HCT116 (cell line): ENCODE data around the gene CFAP61. TPM values are rescaled to one million over a fixed set of nuclear protein-coding genes. Genes with fewer than 3 reads are reported as not detected.

Experiments
- ATAC-seq: fragments of 200-7000 bp; cut with Tn5 transposase; 2 replicates; pipeline ENCODE4 v1.9.1; 2020; ENCODE audit warnings: mild to moderate bottlenecking, moderate library complexity
- BruUV-seq: library from RNA; stranded (reverse); fragments of 400-500 nt; replicated peaks from 2 replicates; lab custom pipeline; 2021; lab: Mats Ljungman, UMichigan
- CTCF ChIA-PET: fragments of 300-600 bp; sonication (Branson Sonifier 250); formaldehyde crosslinking; loops from one replicate; lab custom pipeline; 2021; ENCODE audit warnings: antibody characterized with exemption; lab: Charles Lee
- POLR2A ChIA-PET: fragments of 300-600, 350-600 bp; sonication (Branson Sonifier 250); formaldehyde crosslinking; loops from one replicate; lab custom pipeline; 2021; ENCODE audit warnings: antibody characterized with exemption; lab: Charles Lee
- RAD21 ChIA-PET, 2 experiments: fragments of 300-600 bp; sonication (Branson Sonifier 250); formaldehyde crosslinking; loops; one replicate each; lab custom pipeline; 2023; ENCODE audit warnings: low total read pairs in 2 of 2; ENCODE audit not compliant: uncharacterized antibody in 2 of 2, unreplicated experiment in 2 of 2, low non-redundant PET in 1 of 2; lab: Charles Lee
- DNase-seq: peaks from one replicate; pipeline ENCODE4 v3.0.0-alpha.2; 2010; ENCODE audit warnings: low read depth, low spot score
- H2AFZ ChIP-seq: fragments of 200-600 bp; shearing (Covaris generic), sonication (generic); 2 replicates; pipeline ENCODE4 v1.6.1; 2017; ENCODE audit warnings: low read depth, mixed run types, mixed read lengths, antibody characterized with exemption, low read length; ENCODE audit not compliant: poor library complexity, severe bottlenecking
- H3K27ac ChIP-seq: 2 replicates; pipeline ENCODE4 v1.5.1; 2012; ENCODE audit warnings: low read depth, low read length
- H3K27me3 ChIP-seq: fragments of 200-600 bp; sonication (generic); 2 replicates; pipeline ENCODE4 v1.6.1; 2016; ENCODE audit warnings: mixed run types, low read length, mixed read lengths; ENCODE audit not compliant: insufficient read depth
- H3K36me3 ChIP-seq, 2 experiments: fragments of 200-500 bp in 1 of 2; fragments of 200-600 bp in 1 of 2; sonication (Bioruptor generic) in 1 of 2; sonication (generic) in 1 of 2; 2 replicates each; pipeline versions ENCODE4 v1.5.1 to v1.6.1; 2014 to 2016; ENCODE audit warnings: low read length in 2 of 2, inconsistent platforms in 1 of 2, mixed read lengths in 1 of 2, mixed run types in 1 of 2; ENCODE audit not compliant: insufficient read depth in 2 of 2, control insufficient read depth in 1 of 2
- H3K4me1 ChIP-seq, 2 experiments: fragments of 200-600 bp in 1 of 2; sonication (generic) in 1 of 2; 2 replicates each; pipeline versions ENCODE4 v1.5.1 to v1.6.1; 2012 to 2017; ENCODE audit warnings: low read length in 2 of 2, inconsistent platforms in 1 of 2, mild to moderate bottlenecking in 1 of 2, mixed read lengths in 1 of 2, mixed run types in 1 of 2, moderate library complexity in 1 of 2; ENCODE audit not compliant: insufficient read depth in 2 of 2, control insufficient read depth in 1 of 2
- H3K4me2 ChIP-seq: fragments of 200-600 bp; sonication (generic); 2 replicates; pipeline ENCODE4 v1.6.1; 2017; ENCODE audit warnings: mixed run types, low read length, mixed read lengths
- H3K4me3 ChIP-seq, 2 experiments: fragments of 200-600 bp in 1 of 2; sonication (generic) in 1 of 2; replicated peaks in 1 of 2; 2 replicates each; pipeline ENCODE4 v1.5.1; 2011 to 2016; ENCODE audit warnings: low read length in 2 of 2, control low read depth in 1 of 2, low read depth in 1 of 2, mild to moderate bottlenecking in 1 of 2, mixed read lengths in 1 of 2, mixed run types in 1 of 2
- H3K79me2 ChIP-seq: fragments of 200-600 bp; sonication (generic); 2 replicates; pipeline ENCODE4 v1.6.1; 2017; ENCODE audit warnings: mild to moderate bottlenecking, mixed run types, low read length, moderate library complexity, mixed read lengths; ENCODE audit not compliant: insufficient read depth
- H3K9ac ChIP-seq: fragments of 200-600 bp; sonication (generic); 2 replicates; pipeline ENCODE4 v1.6.1; 2016; ENCODE audit warnings: low read length, mixed read lengths
- H3K9me2 ChIP-seq: fragments of 200-600 bp; sonication (generic), shearing (Covaris generic); 2 replicates; pipeline ENCODE4 v1.6.1; 2017; ENCODE audit warnings: mixed run types, mild to moderate bottlenecking, moderate library complexity; ENCODE audit not compliant: insufficient read depth
- H3K9me3 ChIP-seq, 2 experiments: fragments of 200-500 bp in 1 of 2; fragments of 200-600 bp in 1 of 2; sonication (Bioruptor generic) in 1 of 2; sonication (generic) in 1 of 2; 2 replicates each; pipeline ENCODE4 v1.6.1; 2014 to 2017; ENCODE audit warnings: low read length in 2 of 2, mixed read lengths in 2 of 2, inconsistent platforms in 1 of 2, low read depth in 1 of 2, mild to moderate bottlenecking in 1 of 2, mixed run types in 1 of 2, moderate library complexity in 1 of 2; ENCODE audit not compliant: control insufficient read depth in 1 of 2, insufficient read depth in 1 of 2
- H4K20me1 ChIP-seq: fragments of 200-600 bp; sonication (generic), shearing (Covaris generic); 2 replicates; pipeline ENCODE4 v1.6.1; 2017; ENCODE audit warnings: mixed run types, mild to moderate bottlenecking, moderate library complexity; ENCODE audit not compliant: insufficient read depth
- CBX3 ChIP-seq: IDR thresholded peaks from 2 replicates; pipeline ENCODE4 v1.6.1; 2012; ENCODE audit warnings: low read depth
- CEBPB ChIP-seq: IDR thresholded peaks from 2 replicates; pipeline ENCODE4 v1.6.1; 2012; ENCODE audit warnings: low read depth
- EGR1 ChIP-seq: IDR thresholded peaks from 2 replicates; pipeline ENCODE4 v1.6.1; 2012; ENCODE audit warnings: low read depth
- ELF1 ChIP-seq: IDR thresholded peaks from 2 replicates; pipeline ENCODE4 v1.6.1; 2012; ENCODE audit warnings: low read depth, borderline replicate concordance
- EZH2 ChIP-seq: fragments of 200-600 bp; sonication (generic); IDR thresholded peaks from 2 replicates; pipeline ENCODE4 v1.6.1; 2017; ENCODE audit warnings: antibody characterized with exemption, mixed run types
- FOSL1 ChIP-seq: IDR thresholded peaks from 2 replicates; pipeline ENCODE4 v1.6.1; 2012; ENCODE audit warnings: low read depth
- POLR2A ChIP-seq: IDR thresholded peaks from 2 replicates; pipeline ENCODE4 v1.7.0; 2011; ENCODE audit warnings: borderline replicate concordance; ENCODE audit not compliant: insufficient read depth, insufficient read length; ENCODE audit errors: extremely low read depth
- POLR2AphosphoS5 ChIP-seq: IDR thresholded peaks from 2 replicates; pipeline ENCODE4 v1.6.1; 2011; ENCODE audit warnings: mild to moderate bottlenecking, low read depth, low read length, moderate library complexity
- SIN3A ChIP-seq: IDR thresholded peaks from 2 replicates; pipeline ENCODE4 v1.6.1; 2012; ENCODE audit warnings: low read depth
- SP1 ChIP-seq: IDR thresholded peaks from 2 replicates; pipeline ENCODE4 v1.6.1; 2012; ENCODE audit warnings: low read depth
- SRF ChIP-seq: IDR thresholded peaks from 2 replicates; pipeline ENCODE4 v1.6.1; 2012; ENCODE audit warnings: low read depth
- TCF7L2 ChIP-seq: IDR thresholded peaks from 2 replicates; pipeline ENCODE4 v1.7.0; 2011; ENCODE audit warnings: borderline replicate concordance, inconsistent platforms; ENCODE audit not compliant: insufficient read depth, insufficient read length; ENCODE audit errors: extremely low read depth
- YY1 ChIP-seq: IDR thresholded peaks from 2 replicates; pipeline ENCODE4 v1.6.1; 2011; ENCODE audit warnings: low read length, low read depth, moderate library complexity, mild to moderate bottlenecking; ENCODE audit not compliant: insufficient replicate concordance; ENCODE audit errors: extremely low read depth
- ZFX ChIP-seq: fragments of 450-650 bp; IDR thresholded peaks from 2 replicates; pipeline ENCODE4 v1.6.1; 2017
- ZNF274 ChIP-seq: fragments of 200-500 bp; sonication (Bioruptor generic); IDR thresholded peaks from 2 replicates; pipeline ENCODE4 v1.6.1; 2014; ENCODE audit warnings: mild to moderate bottlenecking, low read depth, low read length, inconsistent platforms
- intact Hi-C: fragments of 100-400 bp; cut with micrococcal nuclease; formaldehyde crosslinking; loops from 2 replicates; pipeline ENCODE4 v1.10.0; 2022
- total RNA-seq: library from RNA; stranded (reverse); gene quantifications from one replicate; pipeline ENCODE4 v1.2.1, GENCODE V29; 2021; ENCODE audit not compliant: unreplicated experiment
- TF ChIP-seq, protein P1 (sequence below): IDR thresholded peaks from 2 replicates; pipeline ENCODE4 v1.6.1; 2012; ENCODE audit warnings: low read depth
- TF ChIP-seq, protein P2 (sequence below), 3 experiments: fragments of 200-600 bp in 1 of 3; sonication (generic) in 1 of 3; IDR thresholded peaks in 2 of 3; conservative IDR thresholded peaks in 1 of 3; 2 replicates each; pipeline ENCODE4 v1.5.1; 2012 to 2017; ENCODE audit warnings: low read depth in 2 of 3, low read length in 2 of 3, antibody characterized with exemption in 1 of 3, borderline replicate concordance in 1 of 3, control low read depth in 1 of 3, mild to moderate bottlenecking in 1 of 3, mixed read lengths in 1 of 3, mixed run types in 1 of 3, moderate library complexity in 1 of 3; ENCODE audit not compliant: insufficient read depth in 1 of 3
- TF ChIP-seq, protein P3 (sequence below): IDR thresholded peaks from 2 replicates; pipeline ENCODE4 v1.6.1; 2012

The CFAP61 gene
- total RNA-seq, 1 experiment from 2014 or later, result 1.7 TPM

DNA sequence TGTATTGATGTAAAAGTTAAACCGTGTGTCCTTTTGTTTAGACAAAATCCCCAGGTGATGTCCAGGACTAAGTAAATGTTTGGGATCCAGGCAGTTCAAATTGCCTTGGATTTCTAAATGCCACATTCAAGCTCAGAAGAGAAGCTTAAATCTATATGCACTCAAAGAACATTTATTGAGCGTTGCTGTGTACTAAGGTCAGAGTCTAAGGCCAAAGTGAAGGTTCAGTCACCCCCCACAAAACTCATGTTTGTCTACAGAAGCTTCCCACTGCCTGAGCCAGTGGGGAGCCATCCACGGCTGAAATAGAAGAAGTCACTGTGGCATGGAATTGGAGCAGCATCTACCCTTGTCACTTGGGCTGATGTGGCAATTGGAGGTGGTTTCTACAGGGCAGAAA lies 244.8 kb downstream of the CFAP61 start:
- Histone ChIP-seq H3K9me3 (no peaks in the 10 kb centered on the region), H3K9me2 (no peaks in the 10 kb centered on the region), H3K4me1 (no peaks in the 10 kb centered on the region), H4K20me1 (no peaks in the 10 kb centered on the region), H3K4me2 (no peak overlapping the region), H3K4me3 (no peak overlapping the region), H2AFZ (no peak overlapping the region), H3K9ac (no peak overlapping the region), H3K27ac (no peak overlapping the region), H3K36me3 (no peaks in the 10 kb centered on the region), H3K27me3 (no peaks in the 10 kb centered on the region), H3K79me2 (no peaks in the 10 kb centered on the region)
- intact Hi-C loops, result no loop called here
- ChIA-PET CTCF (no interaction called here), RAD21 (no interaction called here), POLR2A (no interaction called here)
- BruUV-seq, result no TSS peak
- DNase-seq (no peak), ATAC-seq (no peak)
- TF ChIP-seq CEBPB (no peak), SIN3A (no peak), POLR2A (no peak), SRF (no peak), YY1 (no peak), TCF7L2 (no peak), CBX3 (no peak), EGR1 (no peak), ZNF274 (no peak), FOSL1 (no peak), SP1 (no peak)

DNA sequence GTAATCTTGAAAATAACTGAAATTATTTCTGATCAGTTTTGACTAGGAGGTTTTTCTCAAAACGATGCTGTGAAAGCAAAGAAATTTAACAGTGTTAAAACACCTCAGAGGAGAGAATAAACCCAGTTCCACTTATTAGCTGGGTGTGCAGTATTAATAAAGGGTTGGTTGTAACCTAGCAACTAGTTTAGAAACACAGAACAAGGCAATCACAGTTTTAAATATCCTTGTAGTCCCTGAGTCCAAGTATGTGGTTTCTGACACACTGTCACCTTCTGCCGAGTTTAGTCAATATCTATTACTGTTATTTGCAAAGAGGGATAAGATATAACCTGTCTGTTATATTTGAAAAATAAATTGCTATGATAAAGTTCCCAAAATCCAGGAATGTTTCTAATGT lies 245.4 kb downstream of the CFAP61 start:
- Histone ChIP-seq H3K9me3 (no peaks in the 10 kb centered on the region), H3K9me2 (no peaks in the 10 kb centered on the region), H3K4me1 (no peaks in the 10 kb centered on the region), H3K9ac (no peak overlapping the region), H3K4me3 (no peak overlapping the region), H3K27me3 (no peaks in the 10 kb centered on the region), H3K4me2 (no peak overlapping the region), H3K36me3 (no peaks in the 10 kb centered on the region), H2AFZ (no peak overlapping the region), H4K20me1 (no peaks in the 10 kb centered on the region), H3K27ac (no peak overlapping the region), H3K79me2 (no peaks in the 10 kb centered on the region)
- ChIA-PET CTCF (no interaction called here), RAD21 (no interaction called here), POLR2A (no interaction called here)
- DNase-seq (no peak), ATAC-seq (no peak)
- intact Hi-C loops, result no loop called here
- no TSS peak for BruUV-seq
- no peak for TF ChIP-seq ZFX
- TF ChIP-seq, protein P1, sequence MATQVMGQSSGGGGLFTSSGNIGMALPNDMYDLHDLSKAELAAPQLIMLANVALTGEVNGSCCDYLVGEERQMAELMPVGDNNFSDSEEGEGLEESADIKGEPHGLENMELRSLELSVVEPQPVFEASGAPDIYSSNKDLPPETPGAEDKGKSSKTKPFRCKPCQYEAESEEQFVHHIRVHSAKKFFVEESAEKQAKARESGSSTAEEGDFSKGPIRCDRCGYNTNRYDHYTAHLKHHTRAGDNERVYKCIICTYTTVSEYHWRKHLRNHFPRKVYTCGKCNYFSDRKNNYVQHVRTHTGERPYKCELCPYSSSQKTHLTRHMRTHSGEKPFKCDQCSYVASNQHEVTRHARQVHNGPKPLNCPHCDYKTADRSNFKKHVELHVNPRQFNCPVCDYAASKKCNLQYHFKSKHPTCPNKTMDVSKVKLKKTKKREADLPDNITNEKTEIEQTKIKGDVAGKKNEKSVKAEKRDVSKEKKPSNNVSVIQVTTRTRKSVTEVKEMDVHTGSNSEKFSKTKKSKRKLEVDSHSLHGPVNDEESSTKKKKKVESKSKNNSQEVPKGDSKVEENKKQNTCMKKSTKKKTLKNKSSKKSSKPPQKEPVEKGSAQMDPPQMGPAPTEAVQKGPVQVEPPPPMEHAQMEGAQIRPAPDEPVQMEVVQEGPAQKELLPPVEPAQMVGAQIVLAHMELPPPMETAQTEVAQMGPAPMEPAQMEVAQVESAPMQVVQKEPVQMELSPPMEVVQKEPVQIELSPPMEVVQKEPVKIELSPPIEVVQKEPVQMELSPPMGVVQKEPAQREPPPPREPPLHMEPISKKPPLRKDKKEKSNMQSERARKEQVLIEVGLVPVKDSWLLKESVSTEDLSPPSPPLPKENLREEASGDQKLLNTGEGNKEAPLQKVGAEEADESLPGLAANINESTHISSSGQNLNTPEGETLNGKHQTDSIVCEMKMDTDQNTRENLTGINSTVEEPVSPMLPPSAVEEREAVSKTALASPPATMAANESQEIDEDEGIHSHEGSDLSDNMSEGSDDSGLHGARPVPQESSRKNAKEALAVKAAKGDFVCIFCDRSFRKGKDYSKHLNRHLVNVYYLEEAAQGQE, result no peak
- TF ChIP-seq ZNF274, result no peak
- no peak for TF ChIP-seq CEBPB
- no peak for TF ChIP-seq CBX3
- TF ChIP-seq, protein P2, sequence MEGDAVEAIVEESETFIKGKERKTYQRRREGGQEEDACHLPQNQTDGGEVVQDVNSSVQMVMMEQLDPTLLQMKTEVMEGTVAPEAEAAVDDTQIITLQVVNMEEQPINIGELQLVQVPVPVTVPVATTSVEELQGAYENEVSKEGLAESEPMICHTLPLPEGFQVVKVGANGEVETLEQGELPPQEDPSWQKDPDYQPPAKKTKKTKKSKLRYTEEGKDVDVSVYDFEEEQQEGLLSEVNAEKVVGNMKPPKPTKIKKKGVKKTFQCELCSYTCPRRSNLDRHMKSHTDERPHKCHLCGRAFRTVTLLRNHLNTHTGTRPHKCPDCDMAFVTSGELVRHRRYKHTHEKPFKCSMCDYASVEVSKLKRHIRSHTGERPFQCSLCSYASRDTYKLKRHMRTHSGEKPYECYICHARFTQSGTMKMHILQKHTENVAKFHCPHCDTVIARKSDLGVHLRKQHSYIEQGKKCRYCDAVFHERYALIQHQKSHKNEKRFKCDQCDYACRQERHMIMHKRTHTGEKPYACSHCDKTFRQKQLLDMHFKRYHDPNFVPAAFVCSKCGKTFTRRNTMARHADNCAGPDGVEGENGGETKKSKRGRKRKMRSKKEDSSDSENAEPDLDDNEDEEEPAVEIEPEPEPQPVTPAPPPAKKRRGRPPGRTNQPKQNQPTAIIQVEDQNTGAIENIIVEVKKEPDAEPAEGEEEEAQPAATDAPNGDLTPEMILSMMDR (IDR thresholded peaks at IDR 0.05 in 2 of 3, conservative IDR thresholded peaks at IDR 0.05 in 1 of 3; ENCODE audit: borderline replicate concordance in 1 of 3, insufficient read depth in 1 of 3, low read depth in 2 of 3, low read length in 2 of 3), result no peak
- no peak for TF ChIP-seq EZH2
- TF ChIP-seq, protein P3, sequence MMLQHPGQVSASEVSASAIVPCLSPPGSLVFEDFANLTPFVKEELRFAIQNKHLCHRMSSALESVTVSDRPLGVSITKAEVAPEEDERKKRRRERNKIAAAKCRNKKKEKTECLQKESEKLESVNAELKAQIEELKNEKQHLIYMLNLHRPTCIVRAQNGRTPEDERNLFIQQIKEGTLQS, result no peak
- TF ChIP-seq POLR2AphosphoS5, result no peak
- no peak for TF ChIP-seq YY1
- TF ChIP-seq ELF1, result no peak
